SKM-1 treated with dmso at 0.1 percent for 144 hours (cell line): ENCODE data around the gene TIMP2.

Source experiments
- DNase-seq: peaks from one replicate; lab custom pipeline; 2025; ENCODE audit not compliant: unreplicated experiment; lab: John Stamatoyannopoulos, UW

The TIMP2 gene

GRCh38 chr17:78818932-78819331 lies 106.3 kb downstream of the TIMP2 start:
- DNase-seq = no peak

- no peak for DNase-seq
These were observed 106.9 kb downstream of the TIMP2 start for GRCh38 chr17:78818152-78818846.

- no peak for DNase-seq
These were observed 108.1 kb downstream of the TIMP2 start for GRCh38 chr17:78817123-78817522.

GRCh38 chr17:78815696-78816095 lies 109.5 kb downstream of the TIMP2 start:
- DNase-seq = no peak

GRCh38 chr17:78812855-78813254 lies 112.3 kb downstream of the TIMP2 start:
- no peak for DNase-seq

- DNase-seq = no peak
These were observed 117.0 kb downstream of the TIMP2 start for GRCh38 chr17:78808163-78808562.

- no peak for DNase-seq
These were observed 118.7 kb downstream of the TIMP2 start for GRCh38 chr17:78806451-78806850.

- DNase-seq = no peak
These were observed 119.9 kb downstream of the TIMP2 start for GRCh38 chr17:78805301-78805700.

- DNase-seq = no peak
These were observed 120.4 kb downstream of the TIMP2 start for GRCh38 chr17:78804777-78805176.

- no peak for DNase-seq
These were observed 121.9 kb downstream of the TIMP2 start for GRCh38 chr17:78803186-78803845.
